GM18511 (cell line): ENCODE results near the gene TEF.
"Not testable (repeated sequence)": the region's sequence is repeated elsewhere in the genome, so short reads cannot be mapped to it uniquely, and the experiment has no call there.

ENCODE experiments used
- ATAC-seq: cut with Tn5 transposase; IDR thresholded peaks from one replicate; pipeline ENCODE4 v1.9.1; 2021; ENCODE audit warnings: mild to moderate bottlenecking, moderate library complexity; ENCODE audit not compliant: unreplicated experiment

TEF gene

DNA sequence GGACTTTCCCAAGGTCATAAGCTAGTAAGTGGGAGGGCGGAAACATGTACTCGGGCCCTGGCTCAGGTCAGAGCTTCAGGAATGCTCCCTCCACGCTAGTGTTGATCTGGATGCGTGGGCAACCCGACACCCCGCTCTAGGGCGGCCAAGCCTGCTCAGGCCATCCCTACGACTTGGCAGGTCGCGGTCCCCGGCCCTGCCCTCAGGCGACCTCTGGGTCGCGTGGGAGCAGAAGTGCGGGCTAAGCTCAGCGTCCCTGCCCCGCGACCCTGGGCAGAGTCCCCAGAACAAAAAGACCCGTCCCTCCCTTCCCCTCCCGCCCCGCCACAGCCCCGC is 781 bp upstream of the TEF start:
- ATAC-seq, result peak; percentile 13

DNA sequence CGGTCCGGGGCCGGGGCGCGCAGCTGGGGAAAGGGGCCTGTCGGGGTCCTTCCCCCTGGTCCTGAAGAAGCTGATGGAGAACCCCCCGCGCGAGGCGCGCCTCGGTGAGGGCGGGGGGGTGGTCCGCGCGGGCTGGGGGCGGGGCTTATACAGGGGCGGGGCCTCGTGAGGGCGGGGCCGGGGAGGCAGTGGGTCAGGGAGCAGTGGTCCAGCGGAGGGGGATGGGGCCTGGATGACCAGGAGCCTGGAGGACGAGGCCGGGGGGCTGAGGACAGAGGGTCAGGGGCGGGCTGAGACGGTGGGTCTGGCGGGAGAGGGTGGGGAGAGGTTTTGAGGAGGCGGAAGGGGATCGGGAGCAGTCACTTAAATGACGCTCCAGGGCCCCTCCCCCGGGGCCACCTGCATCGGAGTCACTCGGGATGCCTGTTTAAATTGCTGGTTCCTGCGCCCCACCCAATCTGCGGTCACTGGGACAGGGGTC is 396 bp downstream of the TEF start:
- ATAC-seq, result peak; percentile 39

DNA sequence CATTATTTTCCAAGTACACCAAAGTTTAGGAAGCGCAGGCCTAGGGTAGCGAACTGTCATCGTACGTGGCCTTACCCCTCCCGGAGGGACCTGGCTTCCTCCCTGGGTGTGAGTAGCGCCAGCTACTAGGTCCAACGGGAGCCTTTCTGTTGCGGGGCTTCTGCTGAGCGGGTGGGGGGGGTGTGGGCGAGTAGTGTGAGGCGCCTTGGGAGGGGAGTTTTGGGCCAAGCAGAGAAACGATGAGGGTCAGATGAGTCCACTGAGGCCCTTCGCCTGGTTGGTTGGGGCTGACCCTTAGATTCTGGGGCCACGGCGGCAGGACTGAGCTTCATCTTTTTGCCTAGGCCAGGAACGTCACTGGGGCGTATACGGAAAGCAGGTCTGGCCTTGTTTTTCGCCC is 868 bp downstream of the TEF start:
- ATAC-seq, result no peak

DNA sequence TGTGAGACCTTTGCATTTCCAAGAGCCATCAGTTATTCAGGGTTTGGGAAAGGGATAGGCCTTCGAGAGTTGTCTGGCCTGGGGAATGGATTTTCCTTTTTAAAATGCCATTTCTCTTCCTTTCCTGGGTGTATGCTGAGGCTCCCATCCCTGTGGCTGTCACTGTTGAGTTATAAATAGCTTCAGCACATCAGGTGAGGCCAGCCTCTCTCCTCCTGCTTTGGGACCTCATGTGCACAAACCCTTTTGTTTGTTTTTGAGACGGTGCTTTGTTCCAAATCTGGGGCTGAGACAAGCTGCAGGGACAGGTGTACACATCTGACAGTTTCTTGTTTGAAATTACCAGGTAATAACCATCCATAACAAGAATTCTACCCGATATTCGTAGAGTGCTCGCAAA is 1.3 kb downstream of the TEF start:
- ATAC-seq, result no peak

DNA sequence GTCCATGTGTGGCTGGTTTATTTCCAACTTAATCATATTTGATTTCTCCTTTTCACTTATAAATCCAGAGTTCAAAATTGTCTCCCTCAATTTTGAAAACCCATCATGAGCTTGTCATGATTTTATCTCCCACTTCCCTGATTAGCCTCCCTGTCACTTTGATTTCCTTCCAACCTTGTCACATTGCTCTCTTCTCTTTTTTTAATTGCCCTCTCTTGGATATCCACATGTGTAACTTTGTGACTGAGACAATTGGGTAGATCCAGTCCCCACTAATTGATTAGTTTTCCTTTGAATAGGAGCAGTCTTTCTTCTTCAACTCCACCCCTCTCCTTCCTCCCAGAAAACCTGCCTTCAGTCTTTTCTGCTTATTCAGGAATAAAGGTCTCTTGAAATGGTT is 2.4 kb downstream of the TEF start:
- no peak for ATAC-seq

DNA sequence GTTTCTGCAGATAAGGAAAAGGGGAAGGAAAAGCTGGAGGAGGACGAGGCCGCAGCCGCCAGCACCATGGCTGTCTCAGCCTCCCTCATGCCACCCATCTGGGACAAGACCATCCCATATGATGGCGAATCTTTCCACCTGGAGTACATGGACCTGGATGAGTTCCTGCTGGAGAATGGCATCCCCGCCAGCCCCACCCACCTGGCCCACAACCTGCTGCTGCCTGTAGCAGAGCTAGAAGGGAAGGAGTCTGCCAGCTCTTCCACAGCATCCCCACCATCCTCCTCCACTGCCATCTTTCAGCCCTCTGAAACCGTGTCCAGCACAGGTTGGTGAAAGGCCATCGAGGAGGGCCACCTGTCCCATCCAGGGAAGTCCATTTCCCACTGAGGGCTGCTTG is 5.6 kb downstream of the TEF start:
- no peak for ATAC-seq

DNA sequence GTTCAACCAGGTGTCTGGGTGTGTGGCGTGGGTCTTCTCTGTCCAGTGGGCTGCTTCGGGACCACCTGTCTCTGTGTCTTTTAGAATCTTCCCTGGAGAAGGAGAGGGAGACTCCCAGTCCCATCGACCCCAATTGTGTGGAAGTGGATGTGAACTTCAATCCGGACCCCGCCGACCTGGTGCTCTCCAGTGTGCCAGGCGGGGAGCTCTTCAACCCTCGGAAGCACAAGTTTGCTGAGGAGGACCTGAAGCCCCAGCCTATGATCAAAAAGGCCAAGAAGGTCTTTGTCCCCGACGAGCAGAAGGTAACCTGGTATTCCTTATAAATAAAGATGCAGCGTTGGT is 12.2 kb downstream of the TEF start:
- ATAC-seq, result no peak

DNA sequence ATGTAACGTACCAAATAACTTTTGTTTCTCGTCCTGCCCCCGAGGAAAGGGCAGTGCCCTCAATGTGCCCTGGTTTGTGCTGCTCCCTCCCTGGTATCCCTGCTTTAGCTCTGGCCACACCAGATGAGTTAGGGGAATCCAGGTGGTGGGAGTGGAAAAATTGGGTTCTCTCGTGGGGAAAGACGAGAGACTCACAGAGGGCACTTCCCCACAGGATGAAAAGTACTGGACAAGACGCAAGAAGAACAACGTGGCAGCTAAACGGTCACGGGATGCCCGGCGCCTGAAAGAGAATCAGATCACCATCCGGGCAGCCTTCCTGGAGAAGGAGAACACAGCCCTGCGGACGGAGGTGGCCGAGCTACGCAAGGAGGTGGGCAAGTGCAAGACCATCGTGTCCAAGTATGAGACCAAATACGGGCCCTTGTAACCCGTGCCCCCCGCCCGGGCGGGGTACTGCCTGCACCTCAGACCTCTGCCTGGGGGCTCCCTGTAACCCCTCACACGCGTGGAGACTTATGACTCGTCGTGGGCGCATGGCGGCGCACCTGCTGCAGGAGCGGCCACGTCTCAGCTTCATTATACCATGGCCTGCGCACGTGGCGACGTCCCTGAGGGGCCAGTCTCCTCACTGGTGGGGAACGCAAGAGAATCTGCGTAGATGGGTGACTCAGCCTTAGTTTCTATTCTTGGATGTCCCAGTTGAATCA is 13.9 kb downstream of the TEF start:
- no peak for ATAC-seq

DNA sequence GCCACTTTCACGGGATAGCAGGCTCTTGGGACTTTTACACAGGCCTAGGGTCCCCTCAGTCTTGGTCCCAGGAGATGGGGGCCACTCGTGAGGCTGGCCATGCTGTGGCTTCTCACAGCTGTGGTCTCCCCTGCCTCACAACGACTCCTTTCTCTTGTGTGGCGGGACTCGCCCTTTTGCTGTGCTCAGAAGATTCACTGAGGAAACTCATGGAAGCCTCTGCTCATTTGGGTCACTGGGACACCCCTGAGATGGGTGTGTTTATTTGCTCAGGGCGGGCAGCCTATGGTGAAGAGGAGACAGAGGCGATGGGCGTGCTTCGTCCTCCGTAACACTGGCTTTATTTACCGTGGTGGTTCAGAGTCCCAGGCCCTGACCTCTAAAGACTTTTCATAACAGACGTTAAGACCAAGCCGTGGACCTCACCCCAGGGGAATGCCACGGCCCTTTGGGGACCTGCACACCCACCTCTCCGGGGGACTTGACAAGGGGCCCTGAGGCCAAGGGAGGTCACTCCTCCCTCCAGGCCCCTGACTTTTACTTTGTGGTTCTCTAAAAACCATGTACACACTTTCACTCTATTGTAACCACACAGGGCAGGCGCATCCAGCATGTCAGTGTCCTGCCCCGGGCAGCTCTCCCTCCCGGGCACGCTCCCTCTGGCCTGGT is 15.5 kb downstream of the TEF start:
- no peak for ATAC-seq

DNA sequence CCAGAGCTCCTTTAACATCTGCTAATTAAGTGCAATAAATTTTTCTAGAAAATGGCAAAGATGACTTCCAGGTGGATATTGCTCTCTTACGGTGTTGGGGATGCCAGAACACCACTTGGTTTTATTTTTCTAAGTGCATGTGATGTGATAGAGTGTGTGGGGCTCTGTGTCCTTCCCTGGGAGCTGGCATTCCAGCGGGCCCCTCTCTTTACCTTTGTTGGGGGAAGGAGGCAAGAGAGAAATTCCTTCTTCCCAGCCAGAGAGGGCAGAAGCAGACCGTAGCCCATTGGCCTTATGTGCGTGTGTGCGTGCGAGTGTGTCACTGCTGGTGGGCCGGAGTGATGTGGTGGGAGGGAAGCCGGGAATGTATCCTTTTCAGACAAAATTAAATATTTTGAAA is 17.2 kb downstream of the TEF start:
- no peak for ATAC-seq

DNA sequence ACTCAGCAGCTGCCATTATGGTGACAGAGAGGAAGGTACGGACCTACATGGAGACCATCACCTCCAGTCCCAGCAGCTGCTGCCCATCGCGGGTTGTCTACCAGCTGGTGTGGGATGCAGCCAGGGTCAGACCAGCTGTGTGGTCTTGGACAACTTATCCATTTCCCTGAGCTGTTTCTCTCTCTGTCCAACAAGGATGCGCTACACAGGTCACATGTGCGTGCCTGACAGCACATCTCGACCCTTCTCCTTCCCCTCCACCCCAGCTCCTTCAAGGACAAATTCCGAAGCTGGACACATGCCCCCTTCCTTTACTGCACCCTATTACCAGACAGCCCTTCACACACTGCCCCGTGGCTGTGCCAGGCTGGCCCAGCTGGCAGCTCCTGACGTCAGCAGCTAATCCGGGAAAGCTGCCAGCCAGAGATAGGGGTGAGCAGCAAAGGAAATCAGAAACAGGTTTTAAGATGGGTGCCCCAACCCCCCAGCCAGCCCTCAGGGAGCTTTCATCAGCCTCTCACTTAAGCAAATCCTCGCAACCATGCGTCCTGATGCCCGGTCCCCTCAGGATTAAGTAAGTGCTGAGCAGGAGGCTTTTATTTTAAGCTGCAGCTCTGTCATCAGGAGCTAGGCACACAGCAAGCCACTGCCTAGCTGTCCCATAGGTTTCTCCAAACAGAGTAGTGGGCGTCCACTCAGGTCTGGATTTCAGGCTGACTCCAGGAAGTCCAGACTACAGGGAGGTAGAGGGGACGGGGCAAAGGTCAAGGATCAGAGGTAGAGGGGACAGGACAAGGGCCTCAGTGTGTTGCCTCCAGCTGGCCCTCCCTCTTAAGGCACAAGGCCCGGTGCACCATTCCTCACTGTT is 20.3 kb downstream of the TEF start:
- no peak for ATAC-seq

DNA sequence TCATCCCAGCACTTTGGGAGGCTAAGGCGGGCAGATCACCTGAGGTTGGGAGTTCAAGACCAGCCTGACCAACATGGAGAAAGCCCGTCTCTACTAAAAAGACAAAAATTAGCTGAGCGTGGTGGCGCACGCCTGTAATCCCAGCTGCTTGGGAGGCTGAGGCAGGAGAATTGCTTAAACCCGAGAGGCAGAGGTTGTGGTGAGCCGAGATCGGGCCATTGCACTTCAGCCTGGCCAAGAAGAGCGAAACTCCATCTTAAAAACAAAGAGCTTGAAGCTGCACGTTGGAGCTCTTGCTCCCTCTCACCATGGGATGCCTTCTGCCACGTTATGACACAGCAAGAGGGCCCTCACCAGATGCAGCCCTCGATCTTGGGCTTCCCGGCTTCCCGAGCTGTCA is 21.1 kb downstream of the TEF start:
- ATAC-seq, result not testable (repeated sequence)

DNA sequence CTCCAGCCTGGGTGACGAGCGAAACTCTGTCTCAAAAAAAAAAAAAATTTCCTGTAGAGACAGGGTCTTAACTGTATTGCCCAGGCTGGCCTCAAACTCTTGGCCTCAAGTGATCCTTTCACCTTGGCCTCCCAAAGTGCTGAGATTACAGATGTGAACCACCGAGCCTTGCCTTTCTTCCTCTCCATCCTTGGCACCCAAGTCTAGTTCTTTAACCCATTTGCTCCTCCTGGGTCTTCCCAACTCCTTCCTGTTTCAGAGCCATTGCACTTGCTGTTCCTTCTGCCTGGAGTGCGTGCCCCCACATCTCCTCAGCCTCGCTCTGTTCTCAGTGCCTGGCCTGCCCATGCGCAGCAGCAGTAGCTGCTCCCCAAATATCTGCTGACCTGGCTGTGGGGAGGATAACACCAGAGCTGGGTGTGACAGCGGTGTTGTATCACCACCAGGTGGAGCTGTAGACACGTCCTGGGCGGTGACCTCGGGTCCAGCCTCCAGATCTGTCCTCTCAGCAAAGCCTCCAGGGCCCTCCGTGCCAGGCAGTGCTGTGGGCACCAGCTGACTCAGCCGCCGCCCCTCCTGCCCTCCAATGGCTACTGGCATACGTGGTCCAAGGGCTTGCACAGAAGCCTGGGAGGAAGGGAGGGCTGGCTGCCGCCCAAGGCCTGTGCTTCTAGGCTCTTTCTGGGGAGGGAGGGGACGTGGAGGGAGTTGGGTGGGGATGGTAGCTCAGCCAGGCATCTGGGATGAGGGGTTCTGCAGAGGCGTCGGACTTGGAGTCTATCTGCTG is 22.0 kb downstream of the TEF start:
- ATAC-seq, result no peak

DNA sequence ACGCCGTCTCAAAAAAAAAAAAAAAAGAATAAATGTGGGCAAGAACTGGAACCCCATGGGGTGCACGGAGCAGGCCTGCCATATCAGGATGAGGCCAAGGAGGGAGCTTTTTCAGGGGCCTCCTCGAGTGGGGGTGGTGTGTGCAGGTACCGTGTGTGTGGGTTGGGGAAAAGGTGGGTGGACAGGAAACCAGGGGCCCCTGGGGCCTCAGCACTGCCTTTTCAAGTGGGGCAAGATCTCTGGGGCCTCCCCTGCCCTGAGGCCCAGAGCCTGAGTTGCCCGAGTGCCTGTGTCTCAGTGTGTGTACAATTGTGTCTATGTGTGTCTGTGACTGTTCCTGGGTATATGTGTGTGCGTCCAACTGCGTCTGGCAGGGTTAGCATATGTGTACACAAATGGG is 23.8 kb downstream of the TEF start:
- ATAC-seq, result no peak

DNA sequence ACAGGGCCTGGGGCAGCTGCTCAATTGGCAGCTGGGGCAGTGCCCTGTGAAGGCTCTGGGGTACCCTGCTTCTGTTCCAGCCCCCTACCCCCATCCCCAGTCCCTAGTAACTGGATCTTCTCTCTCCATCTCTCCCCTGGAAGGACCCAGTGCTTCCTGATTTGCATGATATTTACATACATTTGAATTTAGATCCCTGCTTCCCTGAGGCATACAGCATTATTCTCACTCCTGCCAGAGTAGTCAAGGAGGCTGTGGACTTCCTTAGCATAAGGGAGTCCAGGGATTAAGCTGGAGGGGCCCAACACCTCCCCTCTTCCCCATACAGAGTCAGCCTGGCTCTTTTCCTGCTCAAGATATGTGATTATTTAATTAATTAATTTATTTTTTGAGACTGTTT is 24.7 kb downstream of the TEF start:
- ATAC-seq, result no peak

DNA sequence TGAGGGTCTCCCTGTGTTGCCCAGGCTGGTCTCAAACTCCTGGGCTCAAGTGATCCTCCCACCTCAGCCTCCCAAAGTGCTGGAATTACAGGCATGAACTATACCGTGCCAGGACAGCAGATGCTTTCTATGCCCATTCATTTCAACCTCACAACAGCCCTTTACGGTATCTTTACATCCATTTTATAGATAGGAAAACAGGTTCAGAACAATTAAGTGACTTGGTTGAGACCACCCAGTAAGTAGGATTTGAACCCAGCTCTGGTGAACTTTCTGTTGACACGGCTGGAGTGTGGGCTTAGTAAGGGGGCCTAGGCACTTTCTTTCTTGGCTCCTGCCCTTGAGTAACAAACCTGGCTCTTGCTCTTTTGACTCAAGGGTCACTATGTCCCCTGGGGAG is 25.7 kb downstream of the TEF start:
- no peak for ATAC-seq

DNA sequence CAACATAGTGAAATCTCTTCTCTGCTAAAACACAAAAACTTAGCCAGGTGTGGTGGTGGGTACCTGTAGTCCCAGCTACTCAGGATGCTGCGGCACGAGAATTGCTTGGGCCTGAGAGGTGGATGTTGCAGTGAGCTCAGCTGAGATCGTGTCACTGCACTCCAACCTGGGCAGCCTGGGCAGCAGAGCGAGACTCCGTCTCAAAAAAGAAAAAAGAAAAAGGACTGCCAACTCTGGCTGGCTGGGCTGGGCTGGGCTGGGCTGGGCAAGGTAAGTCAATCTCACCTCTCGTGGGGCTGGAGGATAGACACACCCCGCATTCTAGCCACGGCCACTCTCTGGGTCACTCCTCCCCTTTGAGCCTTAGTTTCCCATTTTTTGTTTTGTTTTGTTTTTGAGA is 26.9 kb downstream of the TEF start:
- no peak for ATAC-seq

DNA sequence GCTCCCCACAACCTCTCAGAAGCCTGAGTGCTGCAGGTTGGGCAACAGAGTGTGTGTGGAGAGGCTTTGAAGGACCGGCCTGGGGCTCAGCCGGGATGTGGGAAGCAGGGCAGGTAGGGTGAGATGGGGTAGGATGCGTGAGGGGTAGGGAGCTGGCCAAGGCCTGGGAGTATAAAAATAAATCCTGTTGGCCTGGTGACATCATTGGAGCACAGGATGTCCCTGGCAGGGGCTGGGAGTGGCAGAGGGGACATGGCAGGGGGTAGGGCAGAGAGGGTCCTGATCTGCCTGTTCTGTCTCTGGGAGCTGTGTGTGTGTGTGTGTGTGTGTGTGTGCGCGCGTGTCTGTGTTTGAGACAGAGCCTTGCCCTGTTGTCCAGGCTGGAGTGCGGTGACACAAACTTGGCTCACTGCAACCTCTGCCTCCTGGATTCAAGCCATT is 28.6 kb downstream of the TEF start:
- no peak for ATAC-seq

DNA sequence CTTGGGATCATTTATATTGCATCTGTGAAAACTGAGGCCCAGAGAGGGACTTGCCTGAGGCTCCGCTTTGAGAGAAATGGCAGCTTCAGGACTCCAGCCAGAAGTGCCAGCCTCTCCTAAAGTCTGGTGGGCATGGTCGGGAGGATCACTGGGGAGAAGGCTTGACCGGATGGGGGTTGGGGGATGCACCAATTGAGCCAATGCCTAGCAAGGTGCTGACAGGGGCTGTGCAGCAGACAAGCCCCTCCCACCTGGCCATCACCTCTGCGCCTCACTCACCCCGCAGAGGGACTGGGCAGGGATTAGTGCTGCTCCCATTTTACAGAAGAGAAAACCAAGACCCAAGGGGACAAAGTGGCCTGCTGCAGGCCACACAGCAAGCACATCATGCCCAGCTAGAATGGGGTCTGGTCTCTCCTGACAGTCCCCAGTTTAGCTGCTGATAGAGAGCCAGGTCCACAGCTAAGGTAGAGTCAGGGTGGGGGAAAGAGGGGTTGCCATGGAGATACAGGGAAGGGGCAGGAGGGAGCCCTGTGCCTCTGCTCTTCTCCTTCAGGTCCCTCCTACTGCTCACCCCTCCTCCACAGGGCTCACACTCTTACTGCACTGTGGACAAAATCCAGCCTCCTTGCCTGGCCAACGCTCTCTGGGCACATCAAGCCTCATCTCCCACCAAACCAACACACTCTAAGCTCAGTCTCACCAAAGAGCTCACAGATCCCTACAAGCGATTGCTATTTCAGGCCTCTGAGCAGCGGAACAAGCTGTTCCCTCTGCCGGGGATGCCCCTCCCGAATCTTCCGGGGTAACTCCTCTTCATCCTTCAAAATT is 29.5 kb downstream of the TEF start:
- ATAC-seq, result no peak

DNA sequence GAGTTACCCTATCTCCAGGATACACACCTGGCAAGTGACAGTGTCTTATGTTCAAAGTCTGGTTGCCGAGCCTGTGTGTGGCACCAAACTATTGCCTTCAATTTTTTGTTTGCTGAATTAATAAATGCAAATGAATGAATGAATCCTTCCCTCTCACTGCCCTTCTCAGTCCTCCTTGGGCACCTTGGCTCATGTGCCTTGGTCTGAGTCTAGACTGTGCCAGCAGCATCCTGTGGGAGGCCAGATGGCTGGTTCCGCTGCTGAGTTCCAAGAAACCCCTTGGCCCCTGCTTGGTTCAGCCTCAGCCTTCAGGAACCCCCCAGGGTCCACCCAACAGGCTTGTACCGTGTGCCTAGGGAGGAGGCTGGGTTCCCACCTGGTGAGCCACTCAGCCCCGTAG is 33.8 kb downstream of the TEF start:
- ATAC-seq, result no peak
